Measurements from ENCODE around the gene WFIKKN2.

- TF ChIP-seq POLR2AphosphoS5 (IDR thresholded peaks at IDR 0.05; ENCODE audit: borderline replicate concordance, low read depth, low read length) (no peak), EZH2 (IDR thresholded peaks at IDR 0.05) (no peak)
Observed at GRCh38 chr17:50863931-50864330, 28.5 kb downstream of the WFIKKN2 start.

Data from SK-N-MC (cell line).